Prostate gland (tissue), 2 donors: Measurements from ENCODE around the gene MPHOSPH6.

Experiments
- POLR2A ChIP-seq: fragments of 450-650 bp; IDR thresholded peaks from one replicate; pipeline ENCODE4 v1.6.1; 2016; ENCODE audit warnings: antibody characterized with exemption, mild to moderate bottlenecking
- POLR2AphosphoS5 ChIP-seq: sonication (generic); formaldehyde crosslinking; IDR thresholded peaks from one replicate; pipeline ENCODE4 v1.6.1; 2017; ENCODE audit warnings: antibody characterized with exemption
- TF ChIP-seq, protein P1 (sequence below), 4 experiments: fragments of 200-600 bp in 2 of 4; fragments of 450-650 bp in 2 of 4; sonication (generic) in 2 of 4; IDR thresholded peaks; 1 replicate in 3 of 4; 2 replicates in 1 of 4; pipeline ENCODE4 v1.5.1; 2016 to 2019; ENCODE audit warnings: antibody characterized with exemption in 4 of 4, mild to moderate bottlenecking in 2 of 4, moderate library complexity in 2 of 4

DNA sequence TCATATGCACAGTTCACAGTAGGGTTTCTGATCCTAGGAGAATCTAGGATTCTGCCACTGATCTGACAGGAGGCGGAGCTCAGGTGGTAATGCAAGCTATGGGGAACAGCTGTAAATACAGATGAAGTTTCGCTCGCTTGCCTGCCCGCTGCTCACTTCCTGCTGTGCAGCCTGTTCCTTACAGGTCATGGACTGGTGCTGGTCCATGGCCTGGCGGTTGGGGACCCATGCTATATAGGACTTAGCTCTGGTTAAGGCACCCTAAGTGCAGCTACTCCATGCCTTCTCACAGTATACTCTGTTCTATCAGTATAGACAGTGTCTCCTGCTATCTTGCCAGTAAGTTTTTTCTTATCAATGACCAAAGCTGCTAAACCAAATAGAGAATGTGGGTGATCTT, 2.4 kb downstream of the MPHOSPH6 start:
- no peak for TF ChIP-seq POLR2A
- no peak for TF ChIP-seq POLR2AphosphoS5
- TF ChIP-seq, protein P1, sequence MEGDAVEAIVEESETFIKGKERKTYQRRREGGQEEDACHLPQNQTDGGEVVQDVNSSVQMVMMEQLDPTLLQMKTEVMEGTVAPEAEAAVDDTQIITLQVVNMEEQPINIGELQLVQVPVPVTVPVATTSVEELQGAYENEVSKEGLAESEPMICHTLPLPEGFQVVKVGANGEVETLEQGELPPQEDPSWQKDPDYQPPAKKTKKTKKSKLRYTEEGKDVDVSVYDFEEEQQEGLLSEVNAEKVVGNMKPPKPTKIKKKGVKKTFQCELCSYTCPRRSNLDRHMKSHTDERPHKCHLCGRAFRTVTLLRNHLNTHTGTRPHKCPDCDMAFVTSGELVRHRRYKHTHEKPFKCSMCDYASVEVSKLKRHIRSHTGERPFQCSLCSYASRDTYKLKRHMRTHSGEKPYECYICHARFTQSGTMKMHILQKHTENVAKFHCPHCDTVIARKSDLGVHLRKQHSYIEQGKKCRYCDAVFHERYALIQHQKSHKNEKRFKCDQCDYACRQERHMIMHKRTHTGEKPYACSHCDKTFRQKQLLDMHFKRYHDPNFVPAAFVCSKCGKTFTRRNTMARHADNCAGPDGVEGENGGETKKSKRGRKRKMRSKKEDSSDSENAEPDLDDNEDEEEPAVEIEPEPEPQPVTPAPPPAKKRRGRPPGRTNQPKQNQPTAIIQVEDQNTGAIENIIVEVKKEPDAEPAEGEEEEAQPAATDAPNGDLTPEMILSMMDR (IDR thresholded peaks at IDR 0.05) = no peak
